Breast epithelium (tissue), 4 donors: ENCODE results near the gene TC2N. TPM values are rescaled to one million over a fixed set of nuclear protein-coding genes. Genes with fewer than 3 reads are reported as not detected.

Experiments
- DNase-seq, 2 donors: peaks; one replicate each; pipeline ENCODE4 v3.0.0-alpha.2; 2019; ENCODE audit warnings: low spot score in 2 of 2
- H3K27ac ChIP-seq, 2 donors: fragments of 200-600 bp; sonication (generic) in 1 of 2; one replicate each; pipeline ENCODE4 v1.5.1; 2016 to 2019; ENCODE audit warnings: mild to moderate bottlenecking in 1 of 2
- H3K27me3 ChIP-seq, 2 donors: fragments of 200-600 bp; sonication (generic) in 1 of 2; one replicate each; pipeline versions ENCODE4 v1.5.1 to v1.6.0; 2017 to 2019; ENCODE audit warnings: control low read depth in 1 of 2, mild to moderate bottlenecking in 1 of 2
- H3K36me3 ChIP-seq: fragments of 200-600 bp; one replicate; pipeline ENCODE4 v1.5.1; 2019
- H3K4me1 ChIP-seq, 2 donors: fragments of 200-600 bp; sonication (generic); one replicate each; pipeline ENCODE4 v1.5.1; 2016 to 2019; ENCODE audit warnings: control low read depth in 1 of 2
- H3K4me3 ChIP-seq, 3 donors: fragments of 200-600 bp; sonication (generic); 1 replicate in 2 of 3; 2 replicates in 1 of 3; pipeline ENCODE4 v1.5.1; 2016 to 2019; ENCODE audit warnings: mild to moderate bottlenecking in 3 of 3, moderate library complexity in 2 of 3
- H3K9me3 ChIP-seq, 2 donors: fragments of 200-600 bp; sonication (generic) in 1 of 2; one replicate each; pipeline ENCODE4 v1.5.1; 2016 to 2019; ENCODE audit warnings: control low read depth in 1 of 2
- CTCF ChIP-seq, 3 donors: fragments of 450-650 bp; IDR thresholded peaks; one replicate each; pipeline ENCODE4 v1.5.1; 2016 to 2017; ENCODE audit warnings: antibody characterized with exemption in 3 of 3, mild to moderate bottlenecking in 3 of 3, moderate library complexity in 3 of 3
- POLR2A ChIP-seq: fragments of 450-650 bp; IDR thresholded peaks from one replicate; pipeline ENCODE4 v1.6.1; 2016; ENCODE audit warnings: antibody characterized with exemption, mild to moderate bottlenecking, moderate library complexity
- POLR2AphosphoS5 ChIP-seq, 3 donors: sonication (generic); formaldehyde crosslinking; IDR thresholded peaks; one replicate each; pipeline ENCODE4 v1.6.1; 2017; ENCODE audit warnings: antibody characterized with exemption in 3 of 3
- intact Hi-C: fragments of 100-400 bp; cut with DNase I; formaldehyde crosslinking; loops from one replicate; pipeline ENCODE4 v1.15.1; 2023; ENCODE audit warnings: low total_unique reads
- total RNA-seq, 3 donors: library from RNA; depleted of rRNA; stranded (reverse); fragments of >200 nt; gene quantifications; one replicate each; pipeline ENCODE4 v1.1.0, GENCODE V29; 2016

Gene TC2N
- total RNA-seq, 3 donors from 2014 or later: 36.6 to 169 (median 166) TPM

GRCh38 chr14:91750634-91751198 is 116.6 kb downstream of the TC2N start:
- DNase-seq: no peak
- peaks cover 0 to 1% of the 10 kb centered on the region in 2 donors for H3K4me1 ChIP-seq
- H3K36me3 ChIP-seq: no peaks in the 10 kb centered on the region
- intact Hi-C loops: no loop called here
- no peaks in the 10 kb centered on the region for H3K27me3 ChIP-seq
- no peaks in the 10 kb centered on the region for H3K9me3 ChIP-seq
- no peak for TF ChIP-seq POLR2AphosphoS5 (IDR thresholded peaks at IDR 0.05)
- H3K4me3 ChIP-seq: no peak overlapping the region
- no peak overlapping the region for H3K27ac ChIP-seq

- no peak overlapping the region for H3K27ac ChIP-seq
- no peaks in the 10 kb centered on the region for H3K27me3 ChIP-seq
- H3K9me3 ChIP-seq: no peaks in the 10 kb centered on the region
- H3K4me1 ChIP-seq: peaks cover 0 to 6% of the 10 kb centered on the region in 2 donors
- intact Hi-C loops: no loop called here
- DNase-seq: no peak
- no peak overlapping the region for H3K4me3 ChIP-seq
- H3K36me3 ChIP-seq: no peaks in the 10 kb centered on the region
- TF ChIP-seq POLR2A (no peak), POLR2AphosphoS5 (IDR thresholded peaks at IDR 0.05) (no peak), CTCF (IDR thresholded peaks at IDR 0.05) (no peak)
Measured at GRCh38 chr14:91749868-91750267, 117.5 kb downstream of the TC2N start.

GRCh38 chr14:91748049-91748448 is 119.3 kb downstream of the TC2N start:
- intact Hi-C loops: no loop called here
- H3K36me3 ChIP-seq: no peaks in the 10 kb centered on the region
- peaks cover 0 to 6% of the 10 kb centered on the region in 2 donors for H3K4me1 ChIP-seq
- no peaks in the 10 kb centered on the region for H3K27me3 ChIP-seq
- DNase-seq: no peak
- no peak overlapping the region for H3K27ac ChIP-seq
- H3K9me3 ChIP-seq: no peaks in the 10 kb centered on the region
- no peak overlapping the region for H3K4me3 ChIP-seq
- TF ChIP-seq POLR2AphosphoS5 (IDR thresholded peaks at IDR 0.05) (no peak), POLR2A (no peak), CTCF (IDR thresholded peaks at IDR 0.05) (no peak)

GRCh38 chr14:91745344-91745743 is 122.0 kb downstream of the TC2N start:
- peaks cover 0 to 6% of the 10 kb centered on the region in 2 donors for H3K4me1 ChIP-seq
- no peak for TF ChIP-seq POLR2A
- TF ChIP-seq CTCF (IDR thresholded peaks at IDR 0.05): no peak
- no peak for TF ChIP-seq POLR2AphosphoS5 (IDR thresholded peaks at IDR 0.05)
- no peaks in the 10 kb centered on the region for H3K27me3 ChIP-seq
- H3K9me3 ChIP-seq: no peaks in the 10 kb centered on the region
- H3K27ac ChIP-seq: no peak overlapping the region
- intact Hi-C loops: no loop called here
- DNase-seq: no peak
- no peaks in the 10 kb centered on the region for H3K36me3 ChIP-seq
- H3K4me3 ChIP-seq: no peak overlapping the region

GRCh38 chr14:91744068-91744480 is 123.3 kb downstream of the TC2N start:
- no peaks in the 10 kb centered on the region for H3K27me3 ChIP-seq
- H3K9me3 ChIP-seq: no peaks in the 10 kb centered on the region
- H3K27ac ChIP-seq: peak overlapping the region in 1 of 2 donors; percentile 15
- no peaks in the 10 kb centered on the region for H3K36me3 ChIP-seq
- no peak overlapping the region for H3K4me3 ChIP-seq
- DNase-seq: no peak
- intact Hi-C loops: no loop called here
- TF ChIP-seq POLR2A: no peak
- TF ChIP-seq CTCF (IDR thresholded peaks at IDR 0.05): no peak
- TF ChIP-seq POLR2AphosphoS5 (IDR thresholded peaks at IDR 0.05): no peak
- H3K4me1 ChIP-seq: peaks cover 0 to 6% of the 10 kb centered on the region in 2 donors

- Histone ChIP-seq H3K36me3 (no peaks in the 10 kb centered on the region), H3K9me3 (no peaks in the 10 kb centered on the region), H3K4me3 (no peak overlapping the region), H3K27ac (no peak overlapping the region), H3K27me3 (no peaks in the 10 kb centered on the region), H3K4me1 (peaks cover 0 to 6% of the 10 kb centered on the region in 2 donors)
- no peak for DNase-seq
- intact Hi-C loops: no loop called here
- TF ChIP-seq CTCF (IDR thresholded peaks at IDR 0.05) (no peak), POLR2AphosphoS5 (IDR thresholded peaks at IDR 0.05) (no peak)
Measured at GRCh38 chr14:91743305-91743653, 124.1 kb downstream of the TC2N start.
